Endothelial cell of umbilical vein (primary cell): ENCODE measurements around the gene STRIT1. TPM values are rescaled to one million over a fixed set of nuclear protein-coding genes. Genes with fewer than 3 reads are reported as not detected.
"Not testable (repeated sequence)": the region's sequence is repeated elsewhere in the genome, so short reads cannot be mapped to it uniquely, and the experiment has no call there.

Experiments
- BruUV-seq: library from RNA; stranded (reverse); fragments of 400-500 nt; replicated peaks from 2 replicates; lab custom pipeline; 2021; lab: Mats Ljungman, UMichigan
- CTCF ChIA-PET: fragments of 300-600, 350-600 bp; sonication (Branson Sonifier 250); formaldehyde crosslinking; loops from one replicate; lab custom pipeline; 2021; ENCODE audit warnings: antibody characterized with exemption, inconsistent platforms; lab: Charles Lee
- POLR2A ChIA-PET: fragments of 300-600, 350-600 bp; sonication (Branson Sonifier 250); formaldehyde crosslinking; loops from one replicate; lab custom pipeline; 2021; ENCODE audit warnings: antibody characterized with exemption, inconsistent platforms; lab: Charles Lee
- DNase-seq: peaks from one replicate; pipeline ENCODE4 v3.0.0-alpha.2; 2011; ENCODE audit warnings: low read depth, low spot score
- FAIRE-seq: peaks from 2 replicates; lab custom pipeline; 2011; peaks lifted over from hg19 to GRCh38; lab: Jason Lieb, UNC
- H2AFZ ChIP-seq: 2 replicates; pipeline ENCODE4 v1.6.0; 2012; ENCODE audit warnings: low read depth, low read length, control low read depth, inconsistent platforms
- H3K27ac ChIP-seq: 2 replicates; pipeline ENCODE4 v1.5.1; 2011; ENCODE audit warnings: low read depth, mild to moderate bottlenecking, control low read depth, low read length, moderate library complexity; ENCODE audit not compliant: insufficient read depth
- H3K27me3 ChIP-seq, 2 experiments: 2 replicates each; pipeline versions ENCODE4 v1.6.0 to v1.6.1; 2011; ENCODE audit warnings: low read length in 2 of 2, mixed read lengths in 1 of 2; ENCODE audit not compliant: control insufficient read depth in 2 of 2, insufficient read depth in 2 of 2
- H3K36me3 ChIP-seq, 2 experiments: 2 replicates in 1 of 2; 3 replicates in 1 of 2; pipeline ENCODE4 v1.5.1; 2011; ENCODE audit warnings: low read length in 2 of 2, mild to moderate bottlenecking in 1 of 2, moderate library complexity in 1 of 2; ENCODE audit not compliant: control insufficient read depth in 2 of 2, insufficient read depth in 2 of 2; ENCODE audit errors: extremely low read depth in 1 of 2
- H3K4me1 ChIP-seq: 3 replicates; pipeline ENCODE4 v1.5.1; 2011; ENCODE audit warnings: mild to moderate bottlenecking, low read length; ENCODE audit not compliant: control insufficient read depth, insufficient read depth; ENCODE audit errors: extremely low read depth
- H3K4me2 ChIP-seq: 2 replicates; pipeline ENCODE4 v1.6.1; 2011; ENCODE audit warnings: low read length, control low read depth, mixed read lengths; ENCODE audit not compliant: insufficient read depth
- H3K4me3 ChIP-seq, 3 experiments: fragments of 200-600 bp in 1 of 3; sonication (generic), shearing (Covaris generic) in 1 of 3; replicated peaks in 1 of 3; 2 replicates each; pipeline ENCODE4 v1.5.1; 2011 to 2016; ENCODE audit warnings: control low read depth in 3 of 3, low read length in 3 of 3, mild to moderate bottlenecking in 2 of 3, inconsistent platforms in 1 of 3, low read depth in 1 of 3, moderate library complexity in 1 of 3; ENCODE audit not compliant: insufficient read depth in 1 of 3
- H3K79me2 ChIP-seq: 2 replicates; pipeline ENCODE4 v1.6.0; 2012; ENCODE audit warnings: low read length, inconsistent platforms; ENCODE audit not compliant: control insufficient read depth, insufficient read depth
- H3K9ac ChIP-seq: replicated peaks from 2 replicates; pipeline ENCODE3; 2011; ENCODE audit warnings: low read length, control low read depth; ENCODE audit not compliant: insufficient read depth; ENCODE audit errors: extremely low read depth
- H3K9me1 ChIP-seq: replicated peaks from 3 replicates; pipeline ENCODE4 v1.6.0; 2011; ENCODE audit warnings: mild to moderate bottlenecking, low read length; ENCODE audit not compliant: control insufficient read depth, insufficient read depth; ENCODE audit errors: extremely low read depth
- H3K9me3 ChIP-seq: replicated peaks from 2 replicates; pipeline ENCODE4 v1.5.1; 2012; ENCODE audit warnings: low read length, inconsistent platforms; ENCODE audit not compliant: control insufficient read depth, insufficient read depth
- H4K20me1 ChIP-seq: replicated peaks from 2 replicates; pipeline ENCODE3; 2011; ENCODE audit warnings: mild to moderate bottlenecking, low read length; ENCODE audit not compliant: control insufficient read depth, insufficient read depth; ENCODE audit errors: extremely low read depth
- CTCF ChIP-seq, 2 donors: IDR thresholded peaks; 1 replicate in 1 of 2; 2 replicates in 1 of 2; pipeline ENCODE4 v1.5.1; 2011; ENCODE audit warnings: low read length in 2 of 2, mild to moderate bottlenecking in 2 of 2, moderate library complexity in 2 of 2, control low read depth in 1 of 2, inconsistent platforms in 1 of 2, low read depth in 1 of 2; ENCODE audit not compliant: insufficient read depth in 1 of 2; ENCODE audit errors: extremely low read depth in 1 of 2
- EZH2 ChIP-seq: IDR thresholded peaks from 2 replicates; pipeline ENCODE4 v1.6.1; 2012; ENCODE audit warnings: borderline replicate concordance, low read depth, mild to moderate bottlenecking, moderate library complexity, low read length, inconsistent platforms; ENCODE audit not compliant: severe bottlenecking
- MAX ChIP-seq: IDR thresholded peaks from 2 replicates; pipeline ENCODE4 v1.6.1; 2011; ENCODE audit not compliant: insufficient read depth, insufficient read length
- dilution Hi-C: fragments of 300-500 bp; cut with MboI; formaldehyde crosslinking; loops from one replicate; pipeline ENCODE4 v1.15.0; 2019; ENCODE audit warnings: low sequenced_read_pairs; ENCODE audit not compliant: extremely low pct_ligation_motif_present
- intact Hi-C: fragments of 100-400 bp; cut with micrococcal nuclease; formaldehyde crosslinking; loops from one replicate; pipeline ENCODE4 v1.10.0; 2022
- polyA plus RNA-seq, 4 experiments: library from polyadenylated mRNA; depleted of rRNA in 3 of 4; stranded (reverse) in 3 of 4; unstranded in 1 of 4; fragments of >200 nt; gene quantifications; 2 replicates each; pipeline versions ENCODE4 v1.2.1 to v1.2.3, GENCODE V29; 2011 to 2012; ENCODE audit warnings: missing spikeins in 1 of 4
- total RNA-seq: library from RNA; stranded (reverse); gene quantifications from 2 replicates; pipeline ENCODE4 v1.2.3, GENCODE V29; 2021

Gene STRIT1
- total and polyA plus RNA-seq, 2 donors (not counting 3 experiments of a cell fraction or from before 2014, with no cell fraction given) = not detected

- intact Hi-C loops (no loop called here), dilution Hi-C loops (no loop called here)
- DNase-seq (no peak), FAIRE-seq (no peak)
- BruUV-seq = no TSS peak
- TF ChIP-seq CTCF (IDR thresholded peaks at IDR 0.05; ENCODE audit: extremely low read depth in 1 of 2, insufficient read depth in 1 of 2, low read depth in 1 of 2, low read length in 2 of 2) = no peak
- H3K4me3 ChIP-seq = no peak overlapping the region
- H2AFZ ChIP-seq = no peak overlapping the region
- H3K27me3 ChIP-seq = no peaks in the 10 kb centered on the region
- H3K4me1 ChIP-seq = no peaks in the 10 kb centered on the region
- no peaks in the 10 kb centered on the region for H4K20me1 ChIP-seq
- H3K9ac ChIP-seq = no peak overlapping the region
- CTCF ChIA-PET = no interaction called here
- H3K27ac ChIP-seq = no peak overlapping the region
- POLR2A ChIA-PET = no interaction called here
- no peaks in the 10 kb centered on the region for H3K9me1 ChIP-seq
- no peaks in the 10 kb centered on the region for H3K36me3 ChIP-seq
- no peaks in the 10 kb centered on the region for H3K79me2 ChIP-seq
- H3K9me3 ChIP-seq = no peaks in the 10 kb centered on the region
- H3K4me2 ChIP-seq = no peak overlapping the region
These were observed 22.8 kb downstream of the STRIT1 start for GRCh38 chr3:155270485-155271342.

- ChIA-PET CTCF (no interaction called here), POLR2A (no interaction called here)
- no peak for DNase-seq
- H3K4me1 ChIP-seq = no peaks in the 10 kb centered on the region
- no peaks in the 10 kb centered on the region for H3K9me1 ChIP-seq
- H3K27me3 ChIP-seq = no peaks in the 10 kb centered on the region
- no peaks in the 10 kb centered on the region for H3K36me3 ChIP-seq
- intact Hi-C loops (no loop called here), dilution Hi-C loops (no loop called here)
- no peaks in the 10 kb centered on the region for H3K79me2 ChIP-seq
- no peaks in the 10 kb centered on the region for H4K20me1 ChIP-seq
- no TSS peak for BruUV-seq
- no peak for FAIRE-seq
- no peaks in the 10 kb centered on the region for H3K9me3 ChIP-seq
- no peak overlapping the region for H3K4me3 ChIP-seq
- TF ChIP-seq MAX = no peak
- no peak for TF ChIP-seq EZH2
- H3K4me2 ChIP-seq = no peak overlapping the region
- no peak overlapping the region for H2AFZ ChIP-seq
- no peak overlapping the region for H3K27ac ChIP-seq
- H3K9ac ChIP-seq = no peak overlapping the region
These were observed 23.4 kb downstream of the STRIT1 start for GRCh38 chr3:155270063-155270462.

- H3K79me2 ChIP-seq, H3K4me1 ChIP-seq, CTCF ChIA-PET, FAIRE-seq, H3K27me3 ChIP-seq, H3K9me1 ChIP-seq, intact Hi-C loops, H3K9me3 ChIP-seq, H3K4me3 ChIP-seq, H2AFZ ChIP-seq, DNase-seq, BruUV-seq, dilution Hi-C loops, H3K27ac ChIP-seq, H3K4me2 ChIP-seq, H4K20me1 ChIP-seq, POLR2A ChIA-PET, H3K36me3 ChIP-seq, H3K9ac ChIP-seq: not testable (repeated sequence)
These were observed 30.6 kb downstream of the STRIT1 start for GRCh38 chr3:155262855-155263254.
